CD4-positive, CD25-positive, alpha-beta regulatory T cell (primary cell): ENCODE measurements around the gene AHSA1. TPM values are rescaled to one million over a fixed set of nuclear protein-coding genes. Genes with fewer than 3 reads are reported as not detected.

Source experiments
- ATAC-seq, 2 donors: fragments of 150-1000 bp; cut with Tn5 transposase; one replicate each; pipeline ENCODE4 v1.10.0; 2021; ENCODE audit warnings: low read depth in 2 of 2, moderate number of reproducible peaks in 2 of 2, moderate library complexity in 1 of 2
- DNase-seq, 3 donors: peaks; one replicate each; pipeline versions ENCODE4 v3.0.0 to v3.0.0-alpha.2; 2012 to 2022; ENCODE audit warnings: mixed read lengths in 1 of 3
- H3K27ac ChIP-seq: one replicate; pipeline ENCODE4 v1.7.0; 2013; ENCODE audit warnings: mild to moderate bottlenecking, low read length; ENCODE audit not compliant: insufficient read depth, poor library complexity, severe bottlenecking
- H3K27me3 ChIP-seq: one replicate; pipeline ENCODE4 v1.7.0; 2013; ENCODE audit warnings: low read length; ENCODE audit not compliant: control insufficient read depth, insufficient read depth
- H3K36me3 ChIP-seq: one replicate; pipeline ENCODE4 v1.7.0; 2013; ENCODE audit warnings: mild to moderate bottlenecking, low read length, moderate library complexity; ENCODE audit not compliant: control insufficient read depth, insufficient read depth
- H3K4me1 ChIP-seq: 2 replicates; pipeline ENCODE4 v1.7.0; 2013; ENCODE audit warnings: mild to moderate bottlenecking, low read length; ENCODE audit not compliant: insufficient read depth, control insufficient read depth, poor library complexity, severe bottlenecking
- H3K4me3 ChIP-seq: one replicate; pipeline ENCODE4 v1.7.0; 2013; ENCODE audit warnings: low read depth, mild to moderate bottlenecking, low read length, moderate library complexity
- H3K9me3 ChIP-seq, 2 experiments: 1 replicate in 1 of 2; 2 replicates in 1 of 2; pipeline ENCODE4 v1.7.0; 2013; ENCODE audit warnings: low read length in 2 of 2, mild to moderate bottlenecking in 1 of 2, moderate library complexity in 1 of 2; ENCODE audit not compliant: control insufficient read depth in 2 of 2
- H3K27ac Mint-ChIP-seq, 3 donors: one replicate each; pipeline ENCODE4 v1.8.0; 2020 to 2022; ENCODE audit warnings: mild to moderate bottlenecking in 3 of 3, mixed read lengths in 3 of 3, moderate library complexity in 2 of 3
- H3K27me3 Mint-ChIP-seq: one replicate; pipeline ENCODE4 v1.8.0; 2022; ENCODE audit warnings: mild to moderate bottlenecking, mixed read lengths
- H3K36me3 Mint-ChIP-seq: one replicate; pipeline ENCODE4 v1.8.0; 2020; ENCODE audit warnings: mixed read lengths
- H3K4me1 Mint-ChIP-seq, 4 donors: one replicate each; pipeline ENCODE4 v1.8.0; 2020 to 2022; ENCODE audit warnings: mixed read lengths in 4 of 4, mild to moderate bottlenecking in 1 of 4
- H3K4me3 Mint-ChIP-seq, 4 donors: one replicate each; pipeline ENCODE4 v1.8.0; 2020 to 2022; ENCODE audit warnings: mild to moderate bottlenecking in 4 of 4, mixed read lengths in 4 of 4, moderate library complexity in 3 of 4
- H3K9me3 Mint-ChIP-seq, 7 donors: one replicate each; pipeline ENCODE4 v1.8.0; 2020 to 2022; ENCODE audit warnings: mixed read lengths in 7 of 7, mild to moderate bottlenecking in 3 of 7, moderate library complexity in 2 of 7
- polyA plus RNA-seq, 4 donors: library from polyadenylated mRNA; unstranded; fragments of 300-500 nt; fragmentation: Illumina TruSeq; gene quantifications; one replicate each; pipeline ENCODE4 v1.2.3, GENCODE V29; 2021
- total RNA-seq: library from RNA; stranded (reverse); gene quantifications from one replicate; pipeline ENCODE4 v1.2.3, GENCODE V29; 2022

AHSA1 gene
- total and polyA plus RNA-seq, 5 donors from 2014 or later = 66.9 to 134 (median 118) TPM

DNA sequence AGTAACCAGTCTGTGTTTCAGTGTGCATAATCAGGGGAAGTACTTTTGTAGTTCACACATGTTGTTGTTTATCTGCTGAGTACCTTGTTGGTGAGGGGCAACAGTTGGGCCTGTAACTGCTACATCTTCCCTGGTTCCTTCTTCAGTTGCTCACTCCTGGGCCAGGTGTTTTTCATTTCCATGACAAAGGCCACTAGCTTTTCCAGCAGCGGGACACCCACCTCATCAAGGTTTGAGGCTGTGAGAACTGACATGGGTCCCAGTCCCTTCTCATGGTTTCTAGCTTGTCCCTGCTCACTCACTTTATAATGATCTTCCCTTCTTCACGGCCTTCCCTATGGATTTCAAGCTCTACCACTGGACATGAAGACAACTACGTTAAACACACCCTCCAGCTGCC is 33.0 kb upstream of the AHSA1 start:
- H3K27ac Mint-ChIP-seq = no peak overlapping the region
- no peak overlapping the region for H3K4me3 ChIP-seq
- DNase-seq (no peak), ATAC-seq (no peak)
- H3K27me3 Mint-ChIP-seq = no peaks in the 10 kb centered on the region
- H3K9me3 ChIP-seq = peaks cover under 1 to 2% of the 10 kb centered on the region in 2 experiments
- no peaks in the 10 kb centered on the region for H3K4me1 ChIP-seq
- H3K27me3 ChIP-seq = no peaks in the 10 kb centered on the region
- H3K4me3 Mint-ChIP-seq = no peak overlapping the region
- peaks cover 2 to 18% (median 3%) of the 10 kb centered on the region in 7 donors for H3K9me3 Mint-ChIP-seq
- peaks cover 0 to 3% (median 0%) of the 10 kb centered on the region in 4 donors for H3K4me1 Mint-ChIP-seq
- peaks cover 83% of the 10 kb centered on the region for H3K36me3 ChIP-seq
- H3K27ac ChIP-seq = no peak overlapping the region
- peaks cover 82% of the 10 kb centered on the region for H3K36me3 Mint-ChIP-seq

DNA sequence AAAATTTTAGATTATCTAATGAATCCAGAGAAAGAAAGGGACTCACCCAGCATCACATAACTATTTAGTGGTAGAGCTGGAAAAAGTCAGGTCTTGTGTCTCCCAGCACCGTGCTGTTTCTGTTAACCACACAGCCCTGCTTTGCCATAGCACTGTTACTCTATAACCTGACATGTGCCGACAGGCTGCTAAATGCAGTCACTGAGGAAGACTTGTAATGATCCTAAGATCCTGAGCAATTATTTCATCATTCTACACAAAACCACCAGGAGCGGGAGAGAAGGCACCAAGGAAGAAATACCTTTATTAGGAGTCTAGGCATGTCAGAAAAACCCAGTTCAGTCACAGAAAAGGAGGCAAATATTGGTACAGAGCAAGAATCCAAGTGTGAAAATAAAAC is 31.5 kb upstream of the AHSA1 start:
- Histone ChIP-seq H3K27ac (no peak overlapping the region), H3K9me3 (no peaks in the 10 kb centered on the region), H3K4me3 (no peak overlapping the region), H3K36me3 (peaks cover 84% of the 10 kb centered on the region), H3K27me3 (no peaks in the 10 kb centered on the region), H3K4me1 (no peaks in the 10 kb centered on the region)
- peaks cover 0 to 3% (median 0%) of the 10 kb centered on the region in 4 donors for H3K4me1 Mint-ChIP-seq
- H3K9me3 Mint-ChIP-seq = peaks cover 0 to 8% (median 2%) of the 10 kb centered on the region in 7 donors
- H3K27ac Mint-ChIP-seq = peak overlapping the region in 1 of 3 donors; percentile 30
- no peak overlapping the region for H3K4me3 Mint-ChIP-seq
- no peaks in the 10 kb centered on the region for H3K27me3 Mint-ChIP-seq
- ATAC-seq = no peak
- peaks cover 87% of the 10 kb centered on the region for H3K36me3 Mint-ChIP-seq
- no peak for DNase-seq

DNA sequence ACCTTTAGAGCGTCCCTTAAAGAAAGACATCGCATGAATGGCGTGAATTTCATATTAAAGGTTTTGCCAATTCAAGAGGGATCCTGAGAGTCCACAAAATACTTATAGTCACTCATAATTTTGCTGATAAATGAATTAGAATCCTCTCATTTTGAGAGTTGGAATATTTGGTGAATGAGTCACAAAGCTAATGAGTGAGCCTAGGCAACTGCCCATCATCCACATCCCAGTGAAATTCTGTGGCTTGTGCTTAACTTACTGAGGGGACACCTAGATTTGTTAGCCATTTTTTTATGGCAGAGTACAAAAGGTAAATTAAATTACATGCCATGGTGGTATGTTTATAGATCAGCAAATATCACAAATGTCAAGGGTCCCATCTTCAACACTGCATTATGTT is 21.9 kb upstream of the AHSA1 start:
- no peak overlapping the region for H3K4me3 ChIP-seq
- H3K27ac ChIP-seq = no peak overlapping the region
- no peak for ATAC-seq
- no peaks in the 10 kb centered on the region for H3K4me1 ChIP-seq
- no peak overlapping the region for H3K27ac Mint-ChIP-seq
- H3K36me3 Mint-ChIP-seq = peaks cover 54% of the 10 kb centered on the region
- no peaks in the 10 kb centered on the region for H3K9me3 Mint-ChIP-seq
- peaks cover 68% of the 10 kb centered on the region for H3K36me3 ChIP-seq
- H3K4me1 Mint-ChIP-seq = peaks cover 0 to 2% (median 0%) of the 10 kb centered on the region in 4 donors
- H3K27me3 Mint-ChIP-seq = no peaks in the 10 kb centered on the region
- no peak overlapping the region for H3K4me3 Mint-ChIP-seq
- DNase-seq = no peak
- no peaks in the 10 kb centered on the region for H3K9me3 ChIP-seq
- no peaks in the 10 kb centered on the region for H3K27me3 ChIP-seq

DNA sequence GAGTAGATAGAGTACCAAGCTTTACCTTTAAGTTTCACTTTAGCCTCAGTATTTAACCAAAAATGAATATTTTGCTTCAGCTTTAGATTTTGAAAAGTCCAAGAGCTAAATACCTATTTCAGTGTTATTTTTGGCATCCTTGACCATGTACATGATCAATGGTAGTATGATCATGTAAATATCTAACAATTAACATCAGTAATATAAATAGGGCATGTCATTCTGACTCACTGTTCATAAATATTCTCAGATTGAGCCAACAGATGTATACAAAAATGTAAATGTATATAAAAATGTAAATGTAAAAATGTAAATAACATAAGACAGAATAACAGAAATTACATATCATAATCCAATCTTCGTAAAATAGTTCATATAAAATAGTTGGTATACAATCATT is 19.3 kb upstream of the AHSA1 start:
- Mint-ChIP-seq H3K9me3 (no peaks in the 10 kb centered on the region), H3K27ac (no peak overlapping the region), H3K27me3 (no peaks in the 10 kb centered on the region), H3K36me3 (peaks cover 66% of the 10 kb centered on the region), H3K4me1 (peaks cover 0 to 2% (median 0%) of the 10 kb centered on the region in 4 donors), H3K4me3 (no peak overlapping the region)
- peaks cover 76% of the 10 kb centered on the region for H3K36me3 ChIP-seq
- no peak overlapping the region for H3K27ac ChIP-seq
- H3K9me3 ChIP-seq = no peaks in the 10 kb centered on the region
- ATAC-seq (no peak), DNase-seq (no peak)
- H3K27me3 ChIP-seq = no peaks in the 10 kb centered on the region
- no peak overlapping the region for H3K4me3 ChIP-seq
- no peaks in the 10 kb centered on the region for H3K4me1 ChIP-seq

DNA sequence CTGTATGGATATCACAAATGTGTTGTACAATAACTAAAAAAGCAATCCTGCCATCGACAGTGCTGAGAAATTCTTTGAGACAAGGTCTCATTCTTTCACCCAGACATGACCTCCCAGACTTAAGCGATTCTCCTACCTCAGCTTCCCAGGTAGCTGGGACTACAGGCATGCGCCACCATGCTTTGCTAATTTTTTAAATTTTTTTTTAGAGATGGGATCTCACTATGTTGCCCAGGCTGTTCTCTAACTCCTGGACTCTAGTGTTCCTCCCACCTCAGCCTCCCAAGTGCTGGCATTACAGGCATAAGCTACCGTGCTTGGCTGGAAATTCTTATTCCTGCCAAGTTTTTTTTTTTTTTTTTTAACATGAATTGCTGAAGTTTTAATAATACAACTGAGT is 18.0 kb upstream of the AHSA1 start:
- Mint-ChIP-seq H3K4me1 (peaks cover 0 to 2% (median 0%) of the 10 kb centered on the region in 4 donors), H3K9me3 (no peaks in the 10 kb centered on the region), H3K27ac (no peak overlapping the region), H3K27me3 (no peaks in the 10 kb centered on the region), H3K36me3 (peaks cover 63% of the 10 kb centered on the region), H3K4me3 (no peak overlapping the region)
- no peak overlapping the region for H3K4me3 ChIP-seq
- H3K27ac ChIP-seq = no peak overlapping the region
- peaks cover 73% of the 10 kb centered on the region for H3K36me3 ChIP-seq
- H3K27me3 ChIP-seq = no peaks in the 10 kb centered on the region
- no peak for ATAC-seq
- no peaks in the 10 kb centered on the region for H3K9me3 ChIP-seq
- no peaks in the 10 kb centered on the region for H3K4me1 ChIP-seq
- DNase-seq = no peak

DNA sequence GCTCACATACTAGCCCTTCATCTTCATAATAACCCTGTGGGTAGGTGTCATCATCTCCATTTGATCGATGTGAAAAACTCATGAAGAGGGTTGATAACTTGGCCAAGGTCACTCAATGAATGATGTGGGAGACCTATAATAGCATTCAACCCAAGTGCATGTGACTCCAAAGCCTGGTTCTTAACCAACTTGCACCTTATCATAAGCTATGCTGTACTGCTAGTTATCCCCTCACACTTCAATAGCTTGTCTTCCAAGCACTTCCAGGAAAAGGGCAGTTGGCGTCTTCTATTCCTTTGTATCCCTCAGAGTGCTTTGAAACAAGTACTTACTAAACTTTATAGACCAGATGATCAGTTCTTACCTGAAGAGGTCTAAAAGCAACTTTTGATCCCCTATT is 15.7 kb upstream of the AHSA1 start:
- Histone ChIP-seq H3K27ac (no peak overlapping the region), H3K36me3 (peaks cover 62% of the 10 kb centered on the region), H3K4me1 (no peaks in the 10 kb centered on the region), H3K27me3 (no peaks in the 10 kb centered on the region), H3K4me3 (no peak overlapping the region), H3K9me3 (no peaks in the 10 kb centered on the region)
- Mint-ChIP-seq H3K27me3 (no peaks in the 10 kb centered on the region), H3K27ac (no peak overlapping the region), H3K4me1 (no peaks in the 10 kb centered on the region), H3K9me3 (no peaks in the 10 kb centered on the region), H3K36me3 (peaks cover 45% of the 10 kb centered on the region), H3K4me3 (no peak overlapping the region)
- DNase-seq (no peak), ATAC-seq (no peak)

DNA sequence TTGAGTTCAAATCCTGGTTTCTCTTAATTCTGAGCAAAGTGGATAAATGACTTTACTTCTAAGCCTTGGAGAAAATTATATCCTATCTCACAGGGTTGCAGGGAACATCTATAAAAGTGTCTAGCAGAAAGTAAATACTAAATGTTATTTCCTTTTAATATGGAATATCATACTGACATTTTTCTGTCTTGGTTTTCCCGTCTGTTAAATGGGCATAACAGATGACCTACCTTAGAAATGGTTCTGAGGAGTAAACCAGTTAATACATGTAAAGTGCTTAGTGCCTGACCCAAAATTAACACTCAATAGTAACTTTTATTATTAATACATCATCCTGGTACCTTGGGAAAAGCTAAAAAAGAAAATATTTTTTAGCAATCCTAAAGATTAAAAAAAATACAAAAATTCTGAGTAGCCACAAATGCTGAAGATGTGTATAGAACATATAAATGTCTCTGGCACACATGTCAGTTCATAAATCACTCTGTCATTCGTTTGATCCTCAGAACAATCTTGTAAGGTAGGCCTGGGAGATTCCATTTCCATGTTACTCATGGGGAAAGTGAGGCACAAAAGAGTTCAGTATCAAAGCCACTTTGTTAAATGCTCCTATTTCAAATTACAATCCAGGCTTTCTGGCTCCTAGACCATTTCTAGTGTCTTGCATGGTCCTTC is 1.8 kb upstream of the AHSA1 start:
- H3K4me1 Mint-ChIP-seq = peaks cover 10 to 48% (median 43%) of the 10 kb centered on the region in 4 donors
- H3K4me3 ChIP-seq = peak overlapping the region; percentile 97
- H3K27me3 ChIP-seq = no peaks in the 10 kb centered on the region
- H3K4me1 ChIP-seq = peaks cover 29% of the 10 kb centered on the region
- H3K36me3 Mint-ChIP-seq = peaks cover 24% of the 10 kb centered on the region
- no peaks in the 10 kb centered on the region for H3K9me3 ChIP-seq
- H3K4me3 Mint-ChIP-seq = peak overlapping the region; percentile 17 to 100 (median 100)
- no peaks in the 10 kb centered on the region for H3K27me3 Mint-ChIP-seq
- H3K36me3 ChIP-seq = peaks cover 26% of the 10 kb centered on the region
- peak overlapping the region in 1 of 3 donors; percentile 80 for H3K27ac Mint-ChIP-seq
- no peak for DNase-seq
- no peak for ATAC-seq
- H3K27ac ChIP-seq = no peak overlapping the region
- no peaks in the 10 kb centered on the region for H3K9me3 Mint-ChIP-seq

DNA sequence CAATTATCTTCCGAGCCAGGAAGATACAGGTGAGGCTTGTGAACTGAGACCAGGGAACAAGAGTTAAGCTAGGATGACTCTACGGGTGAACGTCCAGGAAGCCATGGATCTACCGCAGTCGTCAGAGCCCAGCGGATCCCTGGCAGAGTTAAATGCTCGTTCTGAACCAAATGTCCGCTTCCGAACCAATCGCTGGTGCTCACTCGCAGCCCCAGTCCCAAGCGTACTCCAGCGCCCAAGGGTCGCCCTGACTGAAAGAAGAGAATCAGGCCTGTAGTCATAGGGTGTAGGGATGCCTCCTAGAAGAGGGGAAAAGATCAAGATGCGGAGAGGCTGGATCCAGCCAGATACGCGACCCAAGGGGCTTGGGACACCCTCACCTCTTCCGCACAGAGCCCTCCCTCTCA is 775 bp upstream of the AHSA1 start:
- H3K9me3 ChIP-seq = no peaks in the 10 kb centered on the region
- H3K4me3 ChIP-seq = peak overlapping the region; percentile 97
- H3K36me3 ChIP-seq = peaks cover 27% of the 10 kb centered on the region
- H3K27ac ChIP-seq = peak overlapping the region; percentile 87
- no peaks in the 10 kb centered on the region for H3K27me3 Mint-ChIP-seq
- DNase-seq (no peak), ATAC-seq (no peak)
- peaks cover 29% of the 10 kb centered on the region for H3K4me1 ChIP-seq
- H3K9me3 Mint-ChIP-seq = no peaks in the 10 kb centered on the region
- peaks cover 10 to 55% (median 40%) of the 10 kb centered on the region in 4 donors for H3K4me1 Mint-ChIP-seq
- no peaks in the 10 kb centered on the region for H3K27me3 ChIP-seq
- peak overlapping the region; percentile 97 to 100 (median 100) for H3K4me3 Mint-ChIP-seq
- peak overlapping the region; percentile 80 to 100 (median 93) for H3K27ac Mint-ChIP-seq
- H3K36me3 Mint-ChIP-seq = peaks cover 26% of the 10 kb centered on the region
